H1 (cell line): ENCODE data around the gene ADAMTS17. TPM values are rescaled to one million over a fixed set of nuclear protein-coding genes. Genes with fewer than 3 reads are reported as not detected.

Source experiments
- CTCF ChIA-PET: fragments of 300-600 bp; sonication (Branson Sonifier 250); formaldehyde crosslinking; loops from one replicate; lab custom pipeline; 2021; ENCODE audit not compliant: partially characterized antibody; lab: Charles Lee
- POLR2A ChIA-PET: fragments of 300-600 bp; sonication (Branson Sonifier 250); formaldehyde crosslinking; loops from one replicate; lab custom pipeline; 2021; ENCODE audit warnings: inconsistent platforms; ENCODE audit not compliant: partially characterized antibody; lab: Charles Lee
- DNase-seq, 2 experiments: peaks; one replicate each; pipeline versions ENCODE4 v3.0.0 to v3.0.0-alpha.2; 2010 to 2022; ENCODE audit warnings: low spot score in 2 of 2, low read depth in 1 of 2, mixed read lengths in 1 of 2
- FAIRE-seq: peaks from 2 replicates; lab custom pipeline; 2011; peaks lifted over from hg19 to GRCh38; lab: Jason Lieb, UNC
- H2AFZ ChIP-seq: 2 replicates; pipeline ENCODE4 v1.8.1; 2012; ENCODE audit warnings: low read length, inconsistent platforms
- H2AK5ac ChIP-seq: 2 replicates; pipeline ENCODE4 v1.6.1; 2013; ENCODE audit warnings: low read depth, low read length
- H2BK120ac ChIP-seq: replicated peaks from 2 replicates; pipeline ENCODE3; 2013; ENCODE audit warnings: low read depth, low read length, inconsistent platforms
- H2BK12ac ChIP-seq: 2 replicates; pipeline ENCODE4 v1.6.1; 2013; ENCODE audit warnings: low read depth, low read length
- H2BK15ac ChIP-seq: 2 replicates; pipeline ENCODE4 v1.6.1; 2013; ENCODE audit warnings: low read length
- H2BK20ac ChIP-seq: 2 replicates; pipeline ENCODE4 v1.6.1; 2013; ENCODE audit warnings: low read length
- H2BK5ac ChIP-seq: 2 replicates; pipeline ENCODE4 v1.6.1; 2013; ENCODE audit warnings: low read depth, low read length
- H3K14ac ChIP-seq: 2 replicates; pipeline ENCODE4 v1.6.1; 2013; ENCODE audit warnings: inconsistent platforms; ENCODE audit not compliant: insufficient read length
- H3K18ac ChIP-seq: 2 replicates; pipeline ENCODE4 v1.6.1; 2013; ENCODE audit warnings: low read length; ENCODE audit errors: extremely low read depth
- H3K23ac ChIP-seq: 2 replicates; pipeline ENCODE4 v1.6.1; 2013; ENCODE audit warnings: inconsistent platforms; ENCODE audit not compliant: insufficient read length
- H3K23me2 ChIP-seq: 2 replicates; pipeline ENCODE4 v1.6.1; 2013; ENCODE audit warnings: low read depth, low read length
- H3K27ac ChIP-seq: 2 replicates; pipeline ENCODE4 v1.6.1; 2011; ENCODE audit warnings: low read depth, low read length, inconsistent platforms
- H3K27me3 ChIP-seq, 4 experiments: replicated peaks in 1 of 4; 1 replicate in 1 of 4; 2 replicates in 3 of 4; pipeline versions ENCODE4 v1.6.1 to v1.8.1; 2011 to 2013; ENCODE audit warnings: low read length in 3 of 4, mild to moderate bottlenecking in 3 of 4, inconsistent platforms in 2 of 4, mixed read lengths in 2 of 4, moderate library complexity in 1 of 4; ENCODE audit not compliant: control insufficient read depth in 3 of 4, insufficient read depth in 3 of 4; ENCODE audit errors: extremely low read depth in 1 of 4
- H3K36me3 ChIP-seq, 4 experiments: 2 replicates each; pipeline versions ENCODE4 v1.6.1 to v1.8.1; 2011 to 2013; ENCODE audit warnings: mild to moderate bottlenecking in 4 of 4, low read length in 3 of 4, moderate library complexity in 2 of 4, control low read depth in 1 of 4, inconsistent platforms in 1 of 4; ENCODE audit not compliant: insufficient read depth in 4 of 4, control insufficient read depth in 2 of 4
- H3K4ac ChIP-seq: replicated peaks from 2 replicates; pipeline ENCODE3; 2013; ENCODE audit warnings: low read length, low read depth, mixed read lengths, inconsistent platforms; ENCODE audit not compliant: insufficient read length
- H3K4me1 ChIP-seq, 4 experiments: replicated peaks in 1 of 4; 1 replicate in 1 of 4; 2 replicates in 3 of 4; pipeline versions ENCODE4 v1.6.1 to v1.8.1; 2011 to 2013; ENCODE audit warnings: low read length in 3 of 4, inconsistent platforms in 2 of 4, mixed read lengths in 1 of 4; ENCODE audit not compliant: insufficient read depth in 4 of 4, control insufficient read depth in 3 of 4
- H3K4me2 ChIP-seq, 2 experiments: 2 replicates each; pipeline versions ENCODE4 v1.6.1 to v1.8.1; 2011 to 2013; ENCODE audit warnings: low read depth in 2 of 2, low read length in 2 of 2, control low read depth in 1 of 2, inconsistent platforms in 1 of 2, mild to moderate bottlenecking in 1 of 2; ENCODE audit not compliant: insufficient read depth in 1 of 2
- H3K4me3 ChIP-seq, 4 experiments: fragments of 200-600, 300-600 bp in 1 of 4; sonication (generic), shearing (Covaris generic), sonication (Bioruptor Twin) in 1 of 4; 2 replicates each; pipeline versions ENCODE4 v1.5.1 to v1.8.1; 2011 to 2016; ENCODE audit warnings: low read length in 4 of 4, low read depth in 3 of 4, control low read depth in 2 of 4, inconsistent platforms in 2 of 4, mild to moderate bottlenecking in 2 of 4, mixed read lengths in 1 of 4, moderate library complexity in 1 of 4; ENCODE audit not compliant: insufficient read depth in 2 of 4; ENCODE audit errors: extremely low read depth in 1 of 4
- H3K56ac ChIP-seq: replicated peaks from 2 replicates; pipeline ENCODE3; 2013; ENCODE audit warnings: low read depth, mild to moderate bottlenecking, mixed read lengths, low read length, inconsistent platforms; ENCODE audit not compliant: insufficient read length
- H3K79me1 ChIP-seq: 2 replicates; pipeline ENCODE4 v1.6.1; 2013; ENCODE audit warnings: low read depth, low read length, control low read depth
- H3K79me2 ChIP-seq, 2 experiments: 2 replicates each; pipeline versions ENCODE4 v1.6.1 to v1.8.1; 2012 to 2013; ENCODE audit warnings: low read length in 2 of 2, mild to moderate bottlenecking in 2 of 2, inconsistent platforms in 1 of 2; ENCODE audit not compliant: insufficient read depth in 2 of 2, control insufficient read depth in 1 of 2
- H3K9ac ChIP-seq, 4 experiments: replicated peaks in 1 of 4; 1 replicate in 1 of 4; 2 replicates in 3 of 4; pipeline versions ENCODE4 v1.6.1 to v1.8.1; 2011 to 2013; ENCODE audit warnings: low read depth in 3 of 4, low read length in 3 of 4, control low read depth in 2 of 4, mild to moderate bottlenecking in 2 of 4, moderate library complexity in 2 of 4, inconsistent platforms in 1 of 4; ENCODE audit errors: extremely low read depth in 1 of 4
- H3K9me3 ChIP-seq, 2 experiments: 2 replicates each; pipeline versions ENCODE4 v1.6.1 to v1.8.1; 2012 to 2013; ENCODE audit warnings: mild to moderate bottlenecking in 2 of 2, moderate library complexity in 2 of 2, control low read depth in 1 of 2, inconsistent platforms in 1 of 2, low read depth in 1 of 2, low read length in 1 of 2, mixed read lengths in 1 of 2; ENCODE audit not compliant: insufficient read depth in 2 of 2
- H4K20me1 ChIP-seq, 2 experiments: replicated peaks in 1 of 2; 2 replicates each; pipeline versions ENCODE3 to v1.8.1; 2011 to 2013; ENCODE audit warnings: inconsistent platforms in 2 of 2, low read length in 2 of 2, mild to moderate bottlenecking in 1 of 2; ENCODE audit not compliant: insufficient read depth in 2 of 2, control insufficient read depth in 1 of 2
- H4K5ac ChIP-seq: 2 replicates; pipeline ENCODE4 v1.6.1; 2013; ENCODE audit warnings: low read length, low read depth, mixed read lengths, inconsistent platforms; ENCODE audit not compliant: insufficient read length
- H4K8ac ChIP-seq: 2 replicates; pipeline ENCODE4 v1.8.0; 2013; ENCODE audit warnings: mild to moderate bottlenecking, moderate library complexity, low read length, inconsistent platforms; ENCODE audit not compliant: insufficient read depth; ENCODE audit errors: extremely low read depth
- H4K91ac ChIP-seq: replicated peaks from 2 replicates; pipeline ENCODE3; 2013; ENCODE audit warnings: low read length, mixed read lengths, inconsistent platforms; ENCODE audit not compliant: insufficient read length
- CBX5 ChIP-seq: fragments of 300-800, 300-1000 bp; sonication (generic); IDR thresholded peaks from 2 replicates; pipeline ENCODE4 v1.7.1; 2016; ENCODE audit warnings: antibody characterized with exemption, low read length, low read depth
- WGBS, 2 experiments: shearing (Covaris generic) in 1 of 2; methylation state at CpG; one replicate each; pipeline versions ENCODE4 v1.1.6 to v1.1.7; 2013 to 2015; ENCODE audit warnings: low lambda C conversion rate in 2 of 2, mixed read lengths in 2 of 2, inconsistent platforms in 1 of 2, low coverage in 1 of 2, missing lambda C conversion rate in 1 of 2; ENCODE audit not compliant: insufficient replicate concordance in 2 of 2, insufficient coverage in 1 of 2, insufficient read length in 1 of 2; ENCODE audit errors: extremely low coverage in 1 of 2, missing lambda C conversion rate in 1 of 2; 5-methylcytosine and 5-hydroxymethylcytosine counted together
- polyA plus RNA-seq, 7 experiments: library from polyadenylated mRNA; depleted of rRNA in 3 of 7; stranded (reverse) in 5 of 7; unstranded in 2 of 7; fragments of >200 nt in 5 of 7; fragments of 200-250 nt in 2 of 7; gene quantifications; 1 replicate in 5 of 7; 2 replicates in 1 of 7; 4 replicates in 1 of 7; pipeline versions ENCODE4 v1.2.1 to v1.2.3, GENCODE V29; 2011 to 2013; ENCODE audit warnings: missing spikeins in 2 of 7, mixed read lengths in 2 of 7
- total RNA-seq: library from RNA; stranded (reverse); fragmentation: NEBNext Ultra II Directional; extraction: Animal tissue kit (Norgen Biotek cat#: 25700); gene quantifications from 2 replicates; pipeline ENCODE4 v1.2.1, GENCODE V29; 2021
- TF ChIP-seq, protein P1 (sequence below), 3 experiments: IDR thresholded peaks; 1 replicate in 2 of 3; 2 replicates in 1 of 3; pipeline versions ENCODE4 v1.5.1 to v1.6.1; 2011; ENCODE audit warnings: low read length in 3 of 3, mild to moderate bottlenecking in 3 of 3, inconsistent platforms in 2 of 3, low read depth in 1 of 3, moderate library complexity in 1 of 3; ENCODE audit not compliant: insufficient read depth in 1 of 3; ENCODE audit errors: control extremely low read depth in 1 of 3

ADAMTS17 gene
- total and polyA plus RNA-seq, 2 of the 8 experiments (the other 6 are each of a cell fraction or from before 2014, with no cell fraction given), result 0.51 to 1.7 TPM

DNA sequence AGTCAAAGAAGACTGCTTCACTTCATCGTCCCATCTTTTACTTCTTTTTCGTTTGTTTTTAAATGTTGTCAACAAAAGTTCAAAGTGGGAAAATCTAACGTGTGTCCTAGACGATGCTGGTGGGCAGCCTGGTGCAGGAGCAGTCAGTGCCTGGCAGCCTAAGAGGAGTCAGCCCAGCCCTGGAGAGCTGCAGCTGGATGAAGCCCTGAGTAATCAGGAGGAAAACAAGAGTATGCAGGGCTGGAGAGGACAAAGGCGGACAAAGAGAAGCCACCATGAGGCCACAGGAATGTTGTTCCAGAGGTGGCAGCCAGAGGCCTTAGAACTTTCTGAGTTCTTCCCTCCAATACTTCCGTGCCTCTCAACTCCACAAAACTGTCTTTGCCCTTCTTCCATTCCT, 5.7 kb downstream of the ADAMTS17 start:
- no peak overlapping the region for H2AK5ac ChIP-seq
- no peak overlapping the region for H2BK20ac ChIP-seq
- no peak overlapping the region for H3K4ac ChIP-seq
- H4K20me1 ChIP-seq, result peaks cover 0 to 1% of the 10 kb centered on the region in 2 experiments
- H3K79me1 ChIP-seq, result no peaks in the 10 kb centered on the region
- H2BK120ac ChIP-seq, result no peak overlapping the region
- H4K5ac ChIP-seq, result no peak overlapping the region
- no peaks in the 10 kb centered on the region for H3K9me3 ChIP-seq
- no peak overlapping the region for H2BK12ac ChIP-seq
- WGBS, 2 experiments, result 87% methylated on average over 6 of the region's 6 CpGs; no CpG with 5 or more reads in 1 of the 2 experiments
- no peaks in the 10 kb centered on the region for H3K79me2 ChIP-seq
- H3K14ac ChIP-seq, result no peak overlapping the region
- no peak overlapping the region for H3K23ac ChIP-seq
- H3K27me3 ChIP-seq, result peaks cover 10 to 18% (median 14%) of the 10 kb centered on the region in 4 experiments
- no peak overlapping the region for H3K4me3 ChIP-seq
- H2BK15ac ChIP-seq, result no peak overlapping the region
- POLR2A ChIA-PET, result no interaction called here
- H2AFZ ChIP-seq, result no peak overlapping the region
- H3K18ac ChIP-seq, result no peak overlapping the region
- H3K4me2 ChIP-seq, result no peak overlapping the region
- no peak overlapping the region for H4K91ac ChIP-seq
- H3K56ac ChIP-seq, result no peak overlapping the region
- CTCF ChIA-PET, result interaction anchor here (0.6 to 11.5 kb wide), 13 partner anchors 13 to 404 kb away, joined by 3 to 112 read pairs (median 3); no protein-coding TSS in a partner anchor
- peaks cover 2 to 7% (median 5%) of the 10 kb centered on the region in 4 experiments for H3K4me1 ChIP-seq
- H2BK5ac ChIP-seq, result no peak overlapping the region
- no peaks in the 10 kb centered on the region; a peak in 1 of 8 replicates for H3K36me3 ChIP-seq
- TF ChIP-seq, protein P1, sequence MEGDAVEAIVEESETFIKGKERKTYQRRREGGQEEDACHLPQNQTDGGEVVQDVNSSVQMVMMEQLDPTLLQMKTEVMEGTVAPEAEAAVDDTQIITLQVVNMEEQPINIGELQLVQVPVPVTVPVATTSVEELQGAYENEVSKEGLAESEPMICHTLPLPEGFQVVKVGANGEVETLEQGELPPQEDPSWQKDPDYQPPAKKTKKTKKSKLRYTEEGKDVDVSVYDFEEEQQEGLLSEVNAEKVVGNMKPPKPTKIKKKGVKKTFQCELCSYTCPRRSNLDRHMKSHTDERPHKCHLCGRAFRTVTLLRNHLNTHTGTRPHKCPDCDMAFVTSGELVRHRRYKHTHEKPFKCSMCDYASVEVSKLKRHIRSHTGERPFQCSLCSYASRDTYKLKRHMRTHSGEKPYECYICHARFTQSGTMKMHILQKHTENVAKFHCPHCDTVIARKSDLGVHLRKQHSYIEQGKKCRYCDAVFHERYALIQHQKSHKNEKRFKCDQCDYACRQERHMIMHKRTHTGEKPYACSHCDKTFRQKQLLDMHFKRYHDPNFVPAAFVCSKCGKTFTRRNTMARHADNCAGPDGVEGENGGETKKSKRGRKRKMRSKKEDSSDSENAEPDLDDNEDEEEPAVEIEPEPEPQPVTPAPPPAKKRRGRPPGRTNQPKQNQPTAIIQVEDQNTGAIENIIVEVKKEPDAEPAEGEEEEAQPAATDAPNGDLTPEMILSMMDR (IDR thresholded peaks at IDR 0.05; ENCODE audit: control extremely low read depth in 1 of 3, insufficient read depth in 1 of 3, low read depth in 1 of 3, low read length in 3 of 3), result peak in 1 of 3 experiments; percentile 1; a peak in 1 of 4 replicates
- TF ChIP-seq CBX5, result no peak
- H3K23me2 ChIP-seq, result no peaks in the 10 kb centered on the region; the same call in 1 of the 2 replicates
- DNase-seq (no peak), FAIRE-seq (no peak)
- H3K9ac ChIP-seq, result no peak overlapping the region
- no peak overlapping the region for H4K8ac ChIP-seq
- H3K27ac ChIP-seq, result no peak overlapping the region
